Neural progenitor cell (in vitro differentiated cells): Measurements from ENCODE around the gene METTL8. TPM values are rescaled to one million over a fixed set of nuclear protein-coding genes. Genes with fewer than 3 reads are reported as not detected.
A peak's percentile ranks its signal among the peaks of the same experiment; 100 is the strongest.

Experiments
- DNase-seq: peaks from one replicate; pipeline ENCODE4 v3.0.0-alpha.2; 2016; ENCODE audit warnings: low spot score
- H2AFZ ChIP-seq: fragments of 200-600 bp; sonication (generic); replicated peaks from 2 replicates; pipeline ENCODE4 v1.6.1; 2016; ENCODE audit warnings: antibody characterized with exemption
- H3F3A ChIP-seq: fragments of 200-600 bp; sonication (generic); 2 replicates; pipeline ENCODE4 v1.6.1; 2016; ENCODE audit warnings: antibody characterized with exemption, low read depth
- H3K27ac ChIP-seq: fragments of 200-600 bp; sonication (generic); 2 replicates; pipeline ENCODE4 v1.5.1; 2016; ENCODE audit warnings: mild to moderate bottlenecking
- H3K27me3 ChIP-seq: fragments of 200-600 bp; sonication (generic); 2 replicates; pipeline ENCODE4 v1.6.1; 2016; ENCODE audit warnings: mild to moderate bottlenecking, moderate library complexity
- H3K36me3 ChIP-seq: fragments of 200-600 bp; sonication (generic); 2 replicates; pipeline ENCODE4 v1.5.1; 2016
- H3K4me1 ChIP-seq: fragments of 200-600 bp; sonication (generic); 2 replicates; pipeline ENCODE4 v1.6.1; 2016; ENCODE audit warnings: mixed run types
- H3K4me2 ChIP-seq: fragments of 200-600 bp; sonication (generic); 2 replicates; pipeline ENCODE4 v1.6.1; 2016
- H3K4me3 ChIP-seq: fragments of 200-600 bp; sonication (generic); 2 replicates; pipeline ENCODE4 v1.5.1; 2016
- H3K79me2 ChIP-seq: fragments of 200-600 bp; sonication (generic); 2 replicates; pipeline ENCODE4 v1.6.1; 2016; ENCODE audit warnings: low read depth
- H3K9ac ChIP-seq: fragments of 200-600 bp; sonication (generic); 2 replicates; pipeline ENCODE4 v1.6.1; 2016
- H3K9me3 ChIP-seq: fragments of 200-600 bp; sonication (generic); 2 replicates; pipeline ENCODE4 v1.5.1; 2016; ENCODE audit warnings: low read depth
- H4K20me1 ChIP-seq: fragments of 200-600 bp; sonication (generic); 2 replicates; pipeline ENCODE4 v1.6.1; 2016; ENCODE audit warnings: low read depth
- H3K27ac Mint-ChIP-seq: 3 replicates; pipeline ENCODE4 v1.8.0; 2021; ENCODE audit warnings: mixed read lengths
- H3K27me3 Mint-ChIP-seq: 2 replicates; pipeline ENCODE4 v1.8.0; 2022; ENCODE audit warnings: low read depth, mild to moderate bottlenecking, inconsistent platforms, moderate library complexity, mixed read lengths; ENCODE audit not compliant: insufficient read depth
- H3K36me3 Mint-ChIP-seq: 3 replicates; pipeline ENCODE4 v1.8.0; 2021; ENCODE audit warnings: mixed read lengths
- H3K4me1 Mint-ChIP-seq: 3 replicates; pipeline ENCODE4 v1.8.0; 2021; ENCODE audit warnings: mixed read lengths
- H3K4me3 Mint-ChIP-seq: 3 replicates; pipeline ENCODE4 v1.8.0; 2021; ENCODE audit warnings: mild to moderate bottlenecking, moderate library complexity, mixed read lengths
- H3K9me3 Mint-ChIP-seq: 3 replicates; pipeline ENCODE4 v1.8.0; 2020; ENCODE audit warnings: mixed read lengths
- EZH2 ChIP-seq: fragments of 200-600 bp; sonication (generic); IDR thresholded peaks from 2 replicates; pipeline ENCODE4 v1.6.1; 2017; ENCODE audit warnings: antibody characterized with exemption, mild to moderate bottlenecking, moderate library complexity
- EZH2phosphoT487 ChIP-seq: fragments of 200-600 bp; sonication (generic); IDR thresholded peaks from 2 replicates; pipeline ENCODE4 v1.6.1; 2017; ENCODE audit warnings: antibody characterized with exemption
- total RNA-seq: library from RNA; depleted of rRNA; stranded (reverse); fragments of >200 nt; gene quantifications from 2 replicates; pipeline ENCODE4 v1.2.3, GENCODE V29; 2015; ENCODE audit warnings: low replicate concordance
- TF ChIP-seq, protein P1 (sequence below): fragments of 200-600 bp; sonication (generic); IDR thresholded peaks from 2 replicates; pipeline ENCODE4 v1.5.1; 2017; ENCODE audit warnings: antibody characterized with exemption, mild to moderate bottlenecking

METTL8 gene
- total RNA-seq, 1 donor from 2014 or later: 29.2 TPM

DNA sequence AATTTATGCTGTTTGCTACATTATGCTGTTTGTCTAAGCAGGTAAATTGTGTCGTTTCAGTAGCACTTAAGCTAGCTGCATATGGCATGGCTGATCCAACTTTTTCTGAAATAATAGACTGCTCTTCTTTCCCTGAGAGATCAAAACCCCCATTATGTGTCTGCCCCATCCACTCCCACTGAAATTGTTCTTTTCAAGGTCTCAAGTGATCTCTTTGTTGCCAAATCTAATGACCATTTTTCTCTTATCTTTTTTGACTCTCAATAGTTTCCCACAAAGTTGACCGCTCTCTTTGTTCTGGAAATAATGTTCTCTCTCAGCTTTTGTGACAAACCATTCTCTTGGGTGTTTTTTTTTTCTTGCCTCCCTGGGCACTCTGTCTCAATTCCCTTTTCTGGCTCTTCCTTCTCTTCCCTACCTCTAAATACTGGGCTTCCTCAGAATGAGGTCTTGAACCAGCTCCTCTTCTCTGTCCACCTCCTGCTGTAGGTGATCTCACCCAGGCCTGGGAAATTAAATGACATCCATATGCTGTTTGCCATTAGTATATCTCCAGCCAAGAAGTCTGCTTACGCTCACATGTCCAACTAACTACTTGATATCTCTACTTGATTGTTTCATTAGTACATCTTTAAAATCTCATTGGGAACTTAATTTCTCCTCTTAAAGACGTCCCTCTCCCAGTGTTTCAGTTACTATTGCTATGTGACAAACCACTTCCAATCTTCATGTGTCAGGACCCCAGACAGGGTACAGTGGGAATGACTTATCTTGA lies 165.7 kb downstream of the METTL8 start:
- Mint-ChIP-seq H3K4me1 (peaks cover 3% of the 10 kb centered on the region), H3K27ac (no peak overlapping the region), H3K36me3 (no peaks in the 10 kb centered on the region), H3K4me3 (no peak overlapping the region), H3K9me3 (peaks cover 3% of the 10 kb centered on the region), H3K27me3 (peaks cover 6% of the 10 kb centered on the region)
- peaks cover 11% of the 10 kb centered on the region for H3F3A ChIP-seq
- no peaks in the 10 kb centered on the region for H3K79me2 ChIP-seq
- TF ChIP-seq, protein P1, sequence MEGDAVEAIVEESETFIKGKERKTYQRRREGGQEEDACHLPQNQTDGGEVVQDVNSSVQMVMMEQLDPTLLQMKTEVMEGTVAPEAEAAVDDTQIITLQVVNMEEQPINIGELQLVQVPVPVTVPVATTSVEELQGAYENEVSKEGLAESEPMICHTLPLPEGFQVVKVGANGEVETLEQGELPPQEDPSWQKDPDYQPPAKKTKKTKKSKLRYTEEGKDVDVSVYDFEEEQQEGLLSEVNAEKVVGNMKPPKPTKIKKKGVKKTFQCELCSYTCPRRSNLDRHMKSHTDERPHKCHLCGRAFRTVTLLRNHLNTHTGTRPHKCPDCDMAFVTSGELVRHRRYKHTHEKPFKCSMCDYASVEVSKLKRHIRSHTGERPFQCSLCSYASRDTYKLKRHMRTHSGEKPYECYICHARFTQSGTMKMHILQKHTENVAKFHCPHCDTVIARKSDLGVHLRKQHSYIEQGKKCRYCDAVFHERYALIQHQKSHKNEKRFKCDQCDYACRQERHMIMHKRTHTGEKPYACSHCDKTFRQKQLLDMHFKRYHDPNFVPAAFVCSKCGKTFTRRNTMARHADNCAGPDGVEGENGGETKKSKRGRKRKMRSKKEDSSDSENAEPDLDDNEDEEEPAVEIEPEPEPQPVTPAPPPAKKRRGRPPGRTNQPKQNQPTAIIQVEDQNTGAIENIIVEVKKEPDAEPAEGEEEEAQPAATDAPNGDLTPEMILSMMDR: no peak
- TF ChIP-seq EZH2phosphoT487 (no peak), EZH2 (no peak)
- no peak for DNase-seq
- no peak overlapping the region for H2AFZ ChIP-seq
- H4K20me1 ChIP-seq: no peaks in the 10 kb centered on the region
- H3K9ac ChIP-seq: no peak overlapping the region
- peak overlapping the region; percentile 9 for H3K4me2 ChIP-seq
- no peaks in the 10 kb centered on the region for H3K27me3 ChIP-seq
- peaks cover 14% of the 10 kb centered on the region for H3K4me1 ChIP-seq
- no peaks in the 10 kb centered on the region for H3K9me3 ChIP-seq
- no peaks in the 10 kb centered on the region for H3K36me3 ChIP-seq
- no peak overlapping the region for H3K27ac ChIP-seq
- no peak overlapping the region for H3K4me3 ChIP-seq

Other genes starting within 250 kb of the METTL8 start
- gene DCAF17, start 236 bp upstream of the METTL8 start, total RNA-seq: 38.4 and 53.8 TPM in 2 replicates
- gene CYBRD1, start 88.5 kb upstream of the METTL8 start, total RNA-seq: 5.8 and 11.1 TPM in 2 replicates